ENCODE measurements around the gene APH1A. TPM values are rescaled to one million over a fixed set of nuclear protein-coding genes. Genes with fewer than 3 reads are reported as not detected.

Gene APH1A
- total and polyA plus RNA-seq, 3 donors from 2014 or later, result 64.0 to 102 (median 86.2) TPM

Small RNA genes lying within 50 kb of the gene (small RNA-seq; reads per million reads assigned to genes)
- 0 to 0.09 reads per million in 2 donors for gene RNU2-17P

Other genes with a start within 250 kb of the APH1A start
- gene VPS45, start 201.2 kb downstream of the APH1A start, total RNA-seq, result 10 to 100 TPM; 50.3 to 50.7 TPM
- gene VPS45, start 201.2 kb downstream of the APH1A start, polyA plus RNA-seq (ENCODE audit: insufficient read depth, low read depth, low replicate concordance), result 28.4 TPM
- gene PLEKHO1, start 119.1 kb downstream of the APH1A start, total RNA-seq, result 100 to 1,000 TPM in 1 of 2 donors, 10 to 100 TPM in 1; 83.5 to 175 TPM
- 283 TPM for gene PLEKHO1, start 119.1 kb downstream of the APH1A start, polyA plus RNA-seq (ENCODE audit: insufficient read depth, low read depth, low replicate concordance)
- 10 to 100 TPM in 1 of 2 donors, 1 to 10 TPM in 1; 8.9 to 10.5 TPM for gene ANP32E, start 32.9 kb downstream of the APH1A start, total RNA-seq
- gene ANP32E, start 32.9 kb downstream of the APH1A start, polyA plus RNA-seq (ENCODE audit: insufficient read depth, low read depth, low replicate concordance), result 11.8 TPM
- under 1 TPM in 1 of 2 donors, not detected in 1; 0.25 TPM for gene CA14, start 11.2 kb downstream of the APH1A start, total RNA-seq
- gene CA14, start 11.2 kb downstream of the APH1A start, polyA plus RNA-seq (ENCODE audit: insufficient read depth, low read depth, low replicate concordance), result 0.98 TPM
- gene C1orf54, start 3.8 kb upstream of the APH1A start, total RNA-seq, result 1 to 10 TPM; 2.9 to 7.0 TPM
- gene C1orf54, start 3.8 kb upstream of the APH1A start, polyA plus RNA-seq (ENCODE audit: insufficient read depth, low read depth, low replicate concordance), result 23.7 TPM
- gene CIART, start 13.5 kb upstream of the APH1A start, total RNA-seq, result 10 to 100 TPM; 10.3 to 10.6 TPM
- gene CIART, start 13.5 kb upstream of the APH1A start, polyA plus RNA-seq (ENCODE audit: insufficient read depth, low read depth, low replicate concordance), result 11.8 TPM
- 10 to 100 TPM; 43.5 to 45.8 TPM for gene MRPS21, start 24.8 kb upstream of the APH1A start, total RNA-seq
- gene MRPS21, start 24.8 kb upstream of the APH1A start, polyA plus RNA-seq (ENCODE audit: insufficient read depth, low read depth, low replicate concordance), result 72.2 TPM
- 100 to 1,000 TPM in 1 of 2 donors, 10 to 100 TPM in 1; 77.9 to 101 TPM for gene PRPF3, start 52.5 kb upstream of the APH1A start, total RNA-seq
- 59.2 TPM for gene PRPF3, start 52.5 kb upstream of the APH1A start, polyA plus RNA-seq (ENCODE audit: insufficient read depth, low read depth, low replicate concordance)
- 10 to 100 TPM; 32.1 to 36.3 TPM for gene RPRD2, start 95.1 kb upstream of the APH1A start, total RNA-seq
- 38.9 TPM for gene RPRD2, start 95.1 kb upstream of the APH1A start, polyA plus RNA-seq (ENCODE audit: insufficient read depth, low read depth, low replicate concordance)
- gene TARS2, start 218.4 kb upstream of the APH1A start, total RNA-seq, result 10 to 100 TPM; 35.7 to 39.7 TPM
- 35.4 TPM for gene TARS2, start 218.4 kb upstream of the APH1A start, polyA plus RNA-seq (ENCODE audit: insufficient read depth, low read depth, low replicate concordance)
- gene ECM1, start 239.1 kb upstream of the APH1A start, total RNA-seq, result 1 to 10 TPM; 4.6 to 5.0 TPM
- 16.9 TPM for gene ECM1, start 239.1 kb upstream of the APH1A start, polyA plus RNA-seq (ENCODE audit: insufficient read depth, low read depth, low replicate concordance)
- gene FALEC, start 246.7 kb upstream of the APH1A start, total RNA-seq, result 1 to 10 TPM in 1 of 2 donors, not detected in 1; 1.3 TPM
- gene FALEC, start 246.7 kb upstream of the APH1A start, polyA plus RNA-seq (ENCODE audit: insufficient read depth, low read depth, low replicate concordance), result not detected